Measurements from ENCODE around the gene DUSP2. TPM values are rescaled to one million over a fixed set of nuclear protein-coding genes. Genes with fewer than 3 reads are reported as not detected.

The DUSP2 gene
- total and polyA plus RNA-seq, 2 donors (not counting 1 experiment from before 2014, with no cell fraction given), result 69.8 to 433 TPM

- CTCF ChIA-PET, result interaction anchor here (1.2 to 4.1 kb wide), 4 partner anchors 11 to 20 kb away, joined by 3 to 36 read pairs (median 16); partner anchors contain the start of gene ASTL
- WGBS (ENCODE audit: insufficient coverage), result 67% methylated on average over 9 of the region's 17 CpGs
- Mint-ChIP-seq H3K27me3 (no peaks in the 10 kb centered on the region), H3K27ac (peak overlapping the region; percentile 6), H3K9me3 (ENCODE audit: insufficient read depth) (peaks cover 2% of the 10 kb centered on the region), H3K4me1 (peaks cover 79% of the 10 kb centered on the region), H3K4me3 (peak overlapping the region; percentile 29)
- H3K9ac ChIP-seq (ENCODE audit: low read length), result no peak overlapping the region
- DNase-seq (no peak), ATAC-seq (ENCODE audit: low read depth) (no peak)
- H3K79me2 ChIP-seq (ENCODE audit: control insufficient read depth, insufficient read depth, low read length), result no peaks in the 10 kb centered on the region
- no peaks in the 10 kb centered on the region for H3K36me3 ChIP-seq (replicated peaks in 1 of 2; ENCODE audit: control extremely low read depth in 1 of 2, control insufficient read depth in 1 of 2, extremely low read depth in 1 of 2, insufficient read depth in 2 of 2, low read length in 1 of 2)
- peaks cover 0 to 5% (median 0%) of the 10 kb centered on the region in 3 donors for H3K9me3 ChIP-seq (ENCODE audit: control extremely low read depth in 1 of 3, control insufficient read depth in 2 of 3, insufficient read depth in 1 of 3, low read length in 2 of 3)
- H2AFZ ChIP-seq (ENCODE audit: insufficient read depth, low read depth, low read length, poor library complexity, severe bottlenecking), result peak overlapping the region; percentile 44
- H3K4me3 ChIP-seq (ENCODE audit: control extremely low read depth in 1 of 5, extremely low read depth in 1 of 5, insufficient read depth in 1 of 5, low read depth in 2 of 5, low read length in 4 of 5), result no peak overlapping the region
- POLR2A ChIA-PET, result interaction anchor here (0.9 to 4.2 kb wide), 3 partner anchors 13 to 48 kb away, joined by 8 to 47 read pairs (median 8); partner anchors contain the start of gene DUSP2
- H4K20me1 ChIP-seq (ENCODE audit: control insufficient read depth, insufficient read depth, low read length, poor library complexity, severe bottlenecking), result no peaks in the 10 kb centered on the region
- H3K4me1 ChIP-seq (ENCODE audit: control insufficient read depth in 2 of 2, insufficient read depth in 2 of 2, low read length in 2 of 2), result peaks cover 62 to 73% of the 10 kb centered on the region in 2 donors
- intact Hi-C loops (cut with micrococcal nuclease), result no loop called here
- peak overlapping the region; percentile 3 for H3K4me2 ChIP-seq (replicated peaks; ENCODE audit: low read depth, low read length, poor library complexity, severe bottlenecking)
- H3K27ac ChIP-seq (ENCODE audit: low read length in 2 of 2), result no peak overlapping the region
- no peaks in the 10 kb centered on the region for H3K27me3 ChIP-seq (replicated peaks in 1 of 4; ENCODE audit: control extremely low read depth in 1 of 4, control insufficient read depth in 3 of 4, insufficient read depth in 4 of 4, low read length in 3 of 4)
- TF ChIP-seq EZH2 (IDR thresholded peaks at IDR 0.05; ENCODE audit: borderline replicate concordance, insufficient read depth, low read depth, low read length, poor library complexity, severe bottlenecking), result no peak
- TF ChIP-seq CTCF (IDR thresholded peaks at IDR 0.05), result no peak
Measured at GRCh38 chr2:96159084-96159830, 14.0 kb upstream of the DUSP2 start.

GRCh38 chr2:96158554-96158940 lies 13.3 kb upstream of the DUSP2 start:
- Histone ChIP-seq H3K36me3 (replicated peaks in 1 of 2; ENCODE audit: control extremely low read depth in 1 of 2, control insufficient read depth in 1 of 2, extremely low read depth in 1 of 2, insufficient read depth in 2 of 2, low read length in 1 of 2) (no peaks in the 10 kb centered on the region), H3K4me2 (replicated peaks; ENCODE audit: low read depth, low read length, poor library complexity, severe bottlenecking) (peak overlapping the region; percentile 69), H3K27ac (ENCODE audit: low read length in 2 of 2) (no peak overlapping the region), H3K79me2 (ENCODE audit: control insufficient read depth, insufficient read depth, low read length) (no peaks in the 10 kb centered on the region), H3K4me3 (ENCODE audit: control extremely low read depth in 1 of 5, extremely low read depth in 1 of 5, insufficient read depth in 1 of 5, low read depth in 2 of 5, low read length in 4 of 5) (no peak overlapping the region), H3K9ac (ENCODE audit: low read length) (no peak overlapping the region), H3K27me3 (replicated peaks in 1 of 4; ENCODE audit: control extremely low read depth in 1 of 4, control insufficient read depth in 3 of 4, insufficient read depth in 4 of 4, low read length in 3 of 4) (no peaks in the 10 kb centered on the region), H3K4me1 (ENCODE audit: control insufficient read depth in 2 of 2, insufficient read depth in 2 of 2, low read length in 2 of 2) (peaks cover 55 to 66% of the 10 kb centered on the region in 2 donors), H2AFZ (ENCODE audit: insufficient read depth, low read depth, low read length, poor library complexity, severe bottlenecking) (no peak overlapping the region), H3K9me3 (ENCODE audit: control extremely low read depth in 1 of 3, control insufficient read depth in 2 of 3, insufficient read depth in 1 of 3, low read length in 2 of 3) (peaks cover 0 to 5% (median 0%) of the 10 kb centered on the region in 3 donors), H4K20me1 (ENCODE audit: control insufficient read depth, insufficient read depth, low read length, poor library complexity, severe bottlenecking) (no peaks in the 10 kb centered on the region)
- Mint-ChIP-seq H3K4me1 (peaks cover 74% of the 10 kb centered on the region), H3K27ac (peak overlapping the region; percentile 20), H3K4me3 (no peak overlapping the region), H3K9me3 (ENCODE audit: insufficient read depth) (peaks cover 2% of the 10 kb centered on the region), H3K27me3 (no peaks in the 10 kb centered on the region)
- no peak for ATAC-seq (ENCODE audit: low read depth)
- ChIA-PET CTCF (interaction anchor here (0.9 to 4.1 kb wide), 5 partner anchors 15 to 43 kb away, joined by 3 to 36 read pairs (median 5); partner anchors contain the start of gene ASTL), POLR2A (interaction anchor here (0.9 to 4.2 kb wide), 3 partner anchors 12 to 48 kb away, joined by 8 to 47 read pairs (median 8); partner anchors contain the start of gene DUSP2)
- TF ChIP-seq CTCF (IDR thresholded peaks at IDR 0.05) (no peak), EZH2 (IDR thresholded peaks at IDR 0.05; ENCODE audit: borderline replicate concordance, insufficient read depth, low read depth, low read length, poor library complexity, severe bottlenecking) (no peak)
- 90% methylated on average over 11 of the region's 14 CpGs for WGBS (ENCODE audit: insufficient coverage)
- DNase-seq, result no peak
- intact Hi-C loops (cut with micrococcal nuclease), result no loop called here

Measured in B cell (primary cell).